Caco-2 (cell line): ENCODE measurements around the gene NEDD4L. TPM values are rescaled to one million over a fixed set of nuclear protein-coding genes. Genes with fewer than 3 reads are reported as not detected.

Source experiments
- BruUV-seq: library from RNA; stranded (reverse); fragments of 400-500 nt; replicated peaks from 2 replicates; lab custom pipeline; 2021; lab: Mats Ljungman, UMichigan
- CTCF ChIA-PET: fragments of 300-600 bp; sonication (Branson Sonifier 250); formaldehyde crosslinking; loops from one replicate; lab custom pipeline; 2022; ENCODE audit warnings: antibody characterized with exemption; lab: Charles Lee
- POLR2A ChIA-PET: fragments of 300-600 bp; sonication (Branson Sonifier 250); formaldehyde crosslinking; loops from one replicate; lab custom pipeline; 2022; ENCODE audit warnings: antibody characterized with exemption; lab: Charles Lee
- DNase-seq, 2 experiments: peaks; one replicate each; pipeline versions ENCODE4 v3.0.0 to v3.0.0-alpha.2; 2020 to 2022
- H3K27me3 ChIP-seq: replicated peaks from 2 replicates; pipeline ENCODE4 v1.6.0; 2011; ENCODE audit warnings: low read length; ENCODE audit not compliant: control insufficient read depth, insufficient read depth
- H3K36me3 ChIP-seq: 2 replicates; pipeline ENCODE4 v1.5.1; 2011; ENCODE audit warnings: low read length; ENCODE audit not compliant: control insufficient read depth, insufficient read depth
- H3K4me1 ChIP-seq: fragments of 250-450 bp; sonication (Bioruptor Pico); 2 replicates; pipeline ENCODE4 v1.5.1; 2020; ENCODE audit warnings: mild to moderate bottlenecking
- H3K4me3 ChIP-seq: 2 replicates; pipeline ENCODE4 v1.5.1; 2011; ENCODE audit warnings: low read depth, mild to moderate bottlenecking, control low read depth, low read length
- H3K9me3 ChIP-seq: fragments of 250-450 bp; sonication (Bioruptor Pico); 2 replicates; pipeline ENCODE4 v1.5.1; 2020; ENCODE audit warnings: mild to moderate bottlenecking, moderate library complexity
- H3K27ac Mint-ChIP-seq: one replicate; pipeline ENCODE4 v1.8.0; 2022; ENCODE audit warnings: mixed read lengths; ENCODE audit not compliant: unreplicated experiment
- H3K27me3 Mint-ChIP-seq: one replicate; pipeline ENCODE4 v1.8.0; 2022; ENCODE audit warnings: mixed read lengths; ENCODE audit not compliant: insufficient read depth, unreplicated experiment
- H3K36me3 Mint-ChIP-seq: one replicate; pipeline ENCODE4 v1.8.0; 2022; ENCODE audit warnings: mild to moderate bottlenecking, mixed read lengths; ENCODE audit not compliant: insufficient read depth, unreplicated experiment
- H3K4me1 Mint-ChIP-seq: one replicate; pipeline ENCODE4 v1.8.0; 2022; ENCODE audit warnings: low read depth, mixed read lengths; ENCODE audit not compliant: unreplicated experiment
- H3K4me3 Mint-ChIP-seq: one replicate; pipeline ENCODE4 v1.8.0; 2022; ENCODE audit warnings: mild to moderate bottlenecking, moderate library complexity, mixed read lengths; ENCODE audit not compliant: unreplicated experiment
- H3K9me3 Mint-ChIP-seq: one replicate; pipeline ENCODE4 v1.8.0; 2022; ENCODE audit warnings: mixed read lengths; ENCODE audit not compliant: unreplicated experiment
- intact Hi-C: fragments of 100-400 bp; cut with micrococcal nuclease; formaldehyde crosslinking; loops from one replicate; pipeline ENCODE4 v1.10.0; 2022; ENCODE audit not compliant: unreplicated experiment
- total RNA-seq: library from RNA; stranded (reverse); gene quantifications from 2 replicates; pipeline ENCODE4 v1.2.3, GENCODE V29; 2022
- TF ChIP-seq, protein P1 (sequence below), 2 experiments: fragments of 200-600 bp in 1 of 2; IDR thresholded peaks; 1 replicate in 1 of 2; 2 replicates in 1 of 2; pipeline versions ENCODE4 v1.5.1 to v1.8.0; 2011 to 2022; ENCODE audit warnings: antibody characterized with exemption in 1 of 2, control low read depth in 1 of 2, inconsistent platforms in 1 of 2, low read depth in 1 of 2, low read length in 1 of 2, mild to moderate bottlenecking in 1 of 2, moderate library complexity in 1 of 2; ENCODE audit not compliant: insufficient read depth in 1 of 2, severe bottlenecking in 1 of 2, unreplicated experiment in 1 of 2

Gene NEDD4L
- total RNA-seq, 1 experiment from 2014 or later, result 85.4 TPM

DNA sequence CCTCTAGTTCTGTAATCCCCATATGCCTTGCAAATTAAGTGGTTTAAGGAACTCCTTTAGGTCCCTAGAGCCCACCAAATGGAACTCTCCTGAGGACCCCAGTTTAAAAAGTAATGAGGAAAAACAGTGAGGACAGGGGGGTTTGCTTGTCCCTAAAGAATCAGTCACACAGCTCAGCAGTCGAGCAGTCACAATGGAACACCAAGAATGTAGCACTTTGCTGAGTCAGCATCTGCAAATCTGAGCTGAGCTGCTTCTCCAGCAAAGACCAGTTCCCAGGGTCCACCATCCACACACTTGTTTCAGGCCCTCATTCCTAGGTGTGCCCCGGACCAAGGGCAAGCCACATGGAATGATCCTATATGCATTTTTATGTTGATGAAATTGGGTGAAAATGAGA is 46.2 kb upstream of the NEDD4L start:
- H3K4me1 Mint-ChIP-seq, result no peaks in the 10 kb centered on the region
- ChIA-PET CTCF (no interaction called here), POLR2A (no interaction called here)
- no peaks in the 10 kb centered on the region for H3K9me3 ChIP-seq
- no peak overlapping the region for H3K27ac Mint-ChIP-seq
- intact Hi-C loops, result no loop called here
- H3K4me3 ChIP-seq, result no peak overlapping the region
- BruUV-seq, result no TSS peak
- no peaks in the 10 kb centered on the region for H3K27me3 Mint-ChIP-seq
- no peaks in the 10 kb centered on the region for H3K36me3 ChIP-seq
- TF ChIP-seq, protein P1, sequence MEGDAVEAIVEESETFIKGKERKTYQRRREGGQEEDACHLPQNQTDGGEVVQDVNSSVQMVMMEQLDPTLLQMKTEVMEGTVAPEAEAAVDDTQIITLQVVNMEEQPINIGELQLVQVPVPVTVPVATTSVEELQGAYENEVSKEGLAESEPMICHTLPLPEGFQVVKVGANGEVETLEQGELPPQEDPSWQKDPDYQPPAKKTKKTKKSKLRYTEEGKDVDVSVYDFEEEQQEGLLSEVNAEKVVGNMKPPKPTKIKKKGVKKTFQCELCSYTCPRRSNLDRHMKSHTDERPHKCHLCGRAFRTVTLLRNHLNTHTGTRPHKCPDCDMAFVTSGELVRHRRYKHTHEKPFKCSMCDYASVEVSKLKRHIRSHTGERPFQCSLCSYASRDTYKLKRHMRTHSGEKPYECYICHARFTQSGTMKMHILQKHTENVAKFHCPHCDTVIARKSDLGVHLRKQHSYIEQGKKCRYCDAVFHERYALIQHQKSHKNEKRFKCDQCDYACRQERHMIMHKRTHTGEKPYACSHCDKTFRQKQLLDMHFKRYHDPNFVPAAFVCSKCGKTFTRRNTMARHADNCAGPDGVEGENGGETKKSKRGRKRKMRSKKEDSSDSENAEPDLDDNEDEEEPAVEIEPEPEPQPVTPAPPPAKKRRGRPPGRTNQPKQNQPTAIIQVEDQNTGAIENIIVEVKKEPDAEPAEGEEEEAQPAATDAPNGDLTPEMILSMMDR (IDR thresholded peaks at IDR 0.05; ENCODE audit: insufficient read depth in 1 of 2, low read depth in 1 of 2, low read length in 1 of 2, severe bottlenecking in 1 of 2, unreplicated experiment in 1 of 2), result no peak
- no peaks in the 10 kb centered on the region for H3K4me1 ChIP-seq
- H3K9me3 Mint-ChIP-seq, result no peaks in the 10 kb centered on the region
- H3K27me3 ChIP-seq, result no peaks in the 10 kb centered on the region
- no peak for DNase-seq
- H3K36me3 Mint-ChIP-seq, result no peaks in the 10 kb centered on the region
- no peak overlapping the region for H3K4me3 Mint-ChIP-seq

DNA sequence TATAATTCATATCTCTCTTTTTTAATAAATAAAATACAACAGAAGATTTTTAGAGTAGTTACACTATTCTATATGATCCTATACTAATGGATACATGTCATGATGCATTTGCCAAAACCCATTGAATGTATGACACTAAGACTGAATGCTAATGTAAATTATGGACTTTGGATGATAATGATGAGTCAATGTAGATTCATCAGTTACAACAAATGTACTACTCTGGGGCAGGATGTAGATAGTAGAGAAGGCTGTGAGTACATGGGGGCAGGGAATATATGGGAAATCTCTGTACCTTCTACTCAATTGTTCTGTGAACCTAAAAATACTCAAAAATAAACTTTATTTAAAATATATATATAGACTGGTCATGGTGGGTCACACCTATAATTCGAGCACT is 45.6 kb upstream of the NEDD4L start:
- CTCF ChIA-PET, result no interaction called here
- no peaks in the 10 kb centered on the region for H3K36me3 Mint-ChIP-seq
- intact Hi-C loops, result no loop called here

DNA sequence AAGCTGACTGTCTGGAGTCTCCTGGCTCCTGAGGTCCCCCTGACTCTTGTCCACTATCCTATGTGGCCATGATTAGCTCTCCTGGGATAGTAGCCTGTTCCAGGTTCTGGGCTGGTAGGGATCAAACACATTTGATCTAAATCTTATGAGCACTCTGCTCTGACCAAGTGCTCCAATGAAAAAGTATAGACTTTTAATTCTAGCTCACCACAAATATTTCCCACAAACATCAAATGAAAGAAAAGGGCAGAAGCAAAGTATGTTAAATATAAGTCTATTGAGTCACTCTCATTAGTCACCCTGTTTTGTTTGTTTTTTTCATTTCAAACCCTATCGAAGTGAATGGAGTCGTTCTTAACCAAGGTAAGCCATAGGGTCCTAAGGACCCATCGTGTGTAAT is 39.7 kb upstream of the NEDD4L start:
- Mint-ChIP-seq H3K4me1 (no peaks in the 10 kb centered on the region), H3K9me3 (no peaks in the 10 kb centered on the region), H3K36me3 (no peaks in the 10 kb centered on the region), H3K4me3 (no peak overlapping the region), H3K27me3 (no peaks in the 10 kb centered on the region), H3K27ac (no peak overlapping the region)
- POLR2A ChIA-PET, result no interaction called here
- Histone ChIP-seq H3K4me1 (0 out of 2 replicates have a peak, but pooled peaks cover 2% of the 10 kb centered on the region), H3K4me3 (no peak overlapping the region), H3K9me3 (no peaks in the 10 kb centered on the region), H3K36me3 (no peaks in the 10 kb centered on the region), H3K27me3 (no peaks in the 10 kb centered on the region)
- TF ChIP-seq, protein P1 (IDR thresholded peaks at IDR 0.05; ENCODE audit: insufficient read depth in 1 of 2, low read depth in 1 of 2, low read length in 1 of 2, severe bottlenecking in 1 of 2, unreplicated experiment in 1 of 2), result no peak
- CTCF ChIA-PET, result no interaction called here
- no TSS peak for BruUV-seq
- intact Hi-C loops, result no loop called here
- DNase-seq, result no peak

More for the DNA sequence above, 45.6 kb upstream of the NEDD4L start:
- Mint-ChIP-seq H3K27me3 (no peaks in the 10 kb centered on the region), H3K9me3 (no peaks in the 10 kb centered on the region), H3K4me3 (no peak overlapping the region), H3K27ac (no peak overlapping the region), H3K4me1 (no peaks in the 10 kb centered on the region)
- no peaks in the 10 kb centered on the region for H3K4me1 ChIP-seq
- H3K27me3 ChIP-seq, result no peaks in the 10 kb centered on the region
- BruUV-seq, result no TSS peak
- no peak overlapping the region for H3K4me3 ChIP-seq
- no peaks in the 10 kb centered on the region for H3K9me3 ChIP-seq
- TF ChIP-seq, protein P1 (IDR thresholded peaks at IDR 0.05; ENCODE audit: insufficient read depth in 1 of 2, low read depth in 1 of 2, low read length in 1 of 2, severe bottlenecking in 1 of 2, unreplicated experiment in 1 of 2), result no peak
- no peak for DNase-seq
- no peaks in the 10 kb centered on the region for H3K36me3 ChIP-seq
- POLR2A ChIA-PET, result interaction anchor here (0.5 kb wide), 1 partner anchor 12 kb away, joined by 3 read pairs; no protein-coding TSS in a partner anchor
